WERI-Rb-1 (cell line): ENCODE data around the gene TTC7B.

Source experiments
- DNase-seq: peaks from one replicate; pipeline ENCODE4 v3.0.0-alpha.2; 2020
- H3K27ac ChIP-seq: fragments of 250-450 bp; sonication (Bioruptor Pico); 2 replicates; pipeline ENCODE4 v1.5.1; 2020; ENCODE audit warnings: mild to moderate bottlenecking, moderate library complexity
- H3K27me3 ChIP-seq: fragments of 250-450 bp; sonication (Bioruptor Pico); 2 replicates; pipeline ENCODE4 v1.5.1; 2021; ENCODE audit warnings: mild to moderate bottlenecking, low read depth, moderate library complexity; ENCODE audit not compliant: insufficient read depth, severe bottlenecking
- H3K36me3 ChIP-seq: fragments of 250-450 bp; sonication (Bioruptor Pico); 2 replicates; pipeline ENCODE4 v1.5.1; 2020; ENCODE audit warnings: mild to moderate bottlenecking, moderate library complexity
- H3K4me3 ChIP-seq: 2 replicates; pipeline ENCODE4 v1.5.1; 2011; ENCODE audit warnings: low read depth, mild to moderate bottlenecking, control low read depth, low read length
- H3K9me3 ChIP-seq: fragments of 250-450 bp; sonication (Bioruptor Pico); 2 replicates; pipeline ENCODE4 v1.5.1; 2021; ENCODE audit warnings: mild to moderate bottlenecking, moderate library complexity; ENCODE audit not compliant: severe bottlenecking
- CTCF ChIP-seq: IDR thresholded peaks from 2 replicates; pipeline ENCODE4 v1.5.1; 2011; ENCODE audit warnings: low read depth, mild to moderate bottlenecking, control low read depth, inconsistent platforms, low read length

TTC7B gene

GRCh38 chr14:90551070-90551704, 265.0 kb downstream of the TTC7B start:
- Histone ChIP-seq H3K36me3 (peaks cover 24% of the 10 kb centered on the region), H3K4me3 (no peak overlapping the region), H3K9me3 (no peaks in the 10 kb centered on the region), H3K27me3 (no peaks in the 10 kb centered on the region), H3K27ac (no peak overlapping the region)
- DNase-seq, result no peak
- no peak for TF ChIP-seq CTCF

GRCh38 chr14:90549794-90550641, 266.2 kb downstream of the TTC7B start:
- Histone ChIP-seq H3K9me3 (no peaks in the 10 kb centered on the region), H3K27ac (no peak overlapping the region), H3K4me3 (no peak overlapping the region), H3K36me3 (peaks cover 31% of the 10 kb centered on the region), H3K27me3 (no peaks in the 10 kb centered on the region)
- TF ChIP-seq CTCF, result no peak
- DNase-seq, result no peak

GRCh38 chr14:90548455-90548854, 267.8 kb downstream of the TTC7B start:
- no peak for DNase-seq
- no peak overlapping the region for H3K27ac ChIP-seq
- peaks cover 31% of the 10 kb centered on the region for H3K36me3 ChIP-seq
- no peaks in the 10 kb centered on the region for H3K9me3 ChIP-seq
- H3K27me3 ChIP-seq, result no peaks in the 10 kb centered on the region
- no peak overlapping the region for H3K4me3 ChIP-seq
- TF ChIP-seq CTCF, result no peak

- no peak overlapping the region for H3K4me3 ChIP-seq
- H3K27me3 ChIP-seq, result no peaks in the 10 kb centered on the region
- no peak overlapping the region for H3K27ac ChIP-seq
- no peak for DNase-seq
- TF ChIP-seq CTCF, result no peak
- peaks cover 31% of the 10 kb centered on the region for H3K36me3 ChIP-seq
- H3K9me3 ChIP-seq, result no peaks in the 10 kb centered on the region
Observed at GRCh38 chr14:90547968-90548367, 268.3 kb downstream of the TTC7B start.

- DNase-seq, result no peak
- TF ChIP-seq CTCF, result no peak
- no peak overlapping the region for H3K4me3 ChIP-seq
- H3K9me3 ChIP-seq, result no peaks in the 10 kb centered on the region
- H3K27ac ChIP-seq, result no peak overlapping the region
- no peaks in the 10 kb centered on the region for H3K27me3 ChIP-seq
- H3K36me3 ChIP-seq, result peaks cover 29% of the 10 kb centered on the region
Observed at GRCh38 chr14:90547250-90547649, 269.0 kb downstream of the TTC7B start.
